ENCODE measurements around the gene KIAA0513. TPM values are rescaled to one million over a fixed set of nuclear protein-coding genes. Genes with fewer than 3 reads are reported as not detected.

The KIAA0513 gene
- total RNA-seq, 1 experiment from 2014 or later = 0.97 TPM

DNA sequence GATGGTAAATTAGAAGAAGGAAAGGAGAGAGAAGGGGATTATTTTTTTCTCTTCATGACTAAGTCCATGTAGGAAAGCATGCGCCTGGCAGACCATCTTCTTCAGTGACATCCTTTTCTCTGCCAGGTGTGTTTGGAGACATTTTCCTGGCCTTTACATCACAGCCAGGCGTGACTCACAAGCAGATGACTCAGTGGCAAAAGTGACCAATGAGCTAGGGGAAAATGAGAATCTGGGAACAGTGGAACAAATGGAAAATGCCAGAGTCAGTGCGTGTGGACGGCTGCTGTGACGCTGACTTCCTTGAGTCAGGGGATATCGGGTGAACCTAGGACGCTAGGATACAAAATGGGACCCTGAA lies 9.4 kb downstream of the KIAA0513 start:
- no peaks in the 10 kb centered on the region for H3K9me3 ChIP-seq (ENCODE audit: low read length)
- H2AFZ ChIP-seq (ENCODE audit: low read length) = no peak overlapping the region
- no peak overlapping the region for H3K4me2 ChIP-seq (ENCODE audit: low read depth, low read length, poor library complexity, severe bottlenecking)
- H3K27ac ChIP-seq (ENCODE audit: low read length) = no peak overlapping the region
- H3K36me3 ChIP-seq (ENCODE audit: insufficient read depth, low read length) = no peaks in the 10 kb centered on the region
- no peak overlapping the region for H3K4me3 ChIP-seq (ENCODE audit: low read length)
- no peaks in the 10 kb centered on the region for H3K27me3 ChIP-seq (ENCODE audit: low read length)
- H3K79me2 ChIP-seq (ENCODE audit: low read length) = no peaks in the 10 kb centered on the region
- H3K4me1 ChIP-seq (ENCODE audit: low read length) = no peaks in the 10 kb centered on the region
- H3K9me2 ChIP-seq (replicated peaks; ENCODE audit: insufficient read depth, low read length) = no peaks in the 10 kb centered on the region
- DNase-seq = no peak
- no peak overlapping the region for H3K9ac ChIP-seq (ENCODE audit: low read length)
- no peaks in the 10 kb centered on the region for H4K20me1 ChIP-seq (ENCODE audit: insufficient read depth, low read depth, low read length)

- Histone ChIP-seq H3K9me3 (ENCODE audit: low read length) (no peaks in the 10 kb centered on the region), H3K27ac (ENCODE audit: low read length) (no peak overlapping the region), H3K9me2 (replicated peaks; ENCODE audit: insufficient read depth, low read length) (no peaks in the 10 kb centered on the region), H4K20me1 (ENCODE audit: insufficient read depth, low read depth, low read length) (no peaks in the 10 kb centered on the region), H3K4me3 (ENCODE audit: low read length) (no peak overlapping the region), H3K27me3 (ENCODE audit: low read length) (no peaks in the 10 kb centered on the region), H2AFZ (ENCODE audit: low read length) (no peak overlapping the region), H3K4me2 (ENCODE audit: low read depth, low read length, poor library complexity, severe bottlenecking) (no peak overlapping the region), H3K9ac (ENCODE audit: low read length) (no peak overlapping the region), H3K36me3 (ENCODE audit: insufficient read depth, low read length) (no peaks in the 10 kb centered on the region), H3K79me2 (ENCODE audit: low read length) (no peaks in the 10 kb centered on the region), H3K4me1 (ENCODE audit: low read length) (no peaks in the 10 kb centered on the region)
- no peak for DNase-seq
Observed at GRCh38 chr16:85037721-85038120, 10.1 kb downstream of the KIAA0513 start.

GRCh38 chr16:85040685-85041084 lies 13.1 kb downstream of the KIAA0513 start:
- Histone ChIP-seq H2AFZ (ENCODE audit: low read length) (no peak overlapping the region), H3K27me3 (ENCODE audit: low read length) (no peaks in the 10 kb centered on the region), H3K27ac (ENCODE audit: low read length) (no peak overlapping the region), H3K4me2 (ENCODE audit: low read depth, low read length, poor library complexity, severe bottlenecking) (no peak overlapping the region), H3K4me3 (ENCODE audit: low read length) (no peak overlapping the region), H3K36me3 (ENCODE audit: insufficient read depth, low read length) (no peaks in the 10 kb centered on the region), H3K79me2 (ENCODE audit: low read length) (no peaks in the 10 kb centered on the region), H3K4me1 (ENCODE audit: low read length) (no peaks in the 10 kb centered on the region), H4K20me1 (ENCODE audit: insufficient read depth, low read depth, low read length) (no peaks in the 10 kb centered on the region), H3K9me2 (replicated peaks; ENCODE audit: insufficient read depth, low read length) (no peaks in the 10 kb centered on the region), H3K9me3 (ENCODE audit: low read length) (no peaks in the 10 kb centered on the region), H3K9ac (ENCODE audit: low read length) (no peak overlapping the region)
- no peak for DNase-seq

GRCh38 chr16:85041219-85042166 lies 13.9 kb downstream of the KIAA0513 start:
- DNase-seq = no peak
- no peak overlapping the region for H3K4me2 ChIP-seq (ENCODE audit: low read depth, low read length, poor library complexity, severe bottlenecking)
- H3K9me3 ChIP-seq (ENCODE audit: low read length) = no peaks in the 10 kb centered on the region
- no peaks in the 10 kb centered on the region for H3K4me1 ChIP-seq (ENCODE audit: low read length)
- H3K27me3 ChIP-seq (ENCODE audit: low read length) = no peaks in the 10 kb centered on the region
- H4K20me1 ChIP-seq (ENCODE audit: insufficient read depth, low read depth, low read length) = no peaks in the 10 kb centered on the region
- no peak overlapping the region for H2AFZ ChIP-seq (ENCODE audit: low read length)
- H3K9ac ChIP-seq (ENCODE audit: low read length) = no peak overlapping the region
- no peak overlapping the region for H3K4me3 ChIP-seq (ENCODE audit: low read length)
- no peaks in the 10 kb centered on the region for H3K36me3 ChIP-seq (ENCODE audit: insufficient read depth, low read length)
- H3K79me2 ChIP-seq (ENCODE audit: low read length) = no peaks in the 10 kb centered on the region
- no peak overlapping the region for H3K27ac ChIP-seq (ENCODE audit: low read length)
- H3K9me2 ChIP-seq (replicated peaks; ENCODE audit: insufficient read depth, low read length) = no peaks in the 10 kb centered on the region

DNA sequence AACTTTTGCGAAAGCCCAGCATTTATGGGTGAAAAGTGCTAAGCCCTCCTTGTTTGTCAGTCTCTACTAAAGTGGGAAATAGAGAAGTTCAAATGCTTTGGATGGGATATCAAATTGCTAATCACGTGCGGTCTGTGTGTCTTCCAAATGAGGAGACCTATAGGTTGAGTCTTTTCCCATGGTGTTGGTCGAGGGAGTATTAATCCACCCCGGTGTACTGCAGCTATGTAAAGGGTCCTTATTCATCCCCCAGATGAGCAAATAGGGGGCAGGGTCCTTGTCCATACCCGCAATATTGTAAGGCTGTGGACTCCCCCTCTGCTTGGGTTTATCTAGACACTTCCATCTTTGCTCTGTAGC lies 14.6 kb downstream of the KIAA0513 start:
- H3K9me3 ChIP-seq (ENCODE audit: low read length) = no peaks in the 10 kb centered on the region
- H3K27me3 ChIP-seq (ENCODE audit: low read length) = no peaks in the 10 kb centered on the region
- no peak overlapping the region for H3K4me3 ChIP-seq (ENCODE audit: low read length)
- H3K9ac ChIP-seq (ENCODE audit: low read length) = no peak overlapping the region
- H3K9me2 ChIP-seq (replicated peaks; ENCODE audit: insufficient read depth, low read length) = no peaks in the 10 kb centered on the region
- no peak overlapping the region for H2AFZ ChIP-seq (ENCODE audit: low read length)
- no peaks in the 10 kb centered on the region for H3K4me1 ChIP-seq (ENCODE audit: low read length)
- H3K36me3 ChIP-seq (ENCODE audit: insufficient read depth, low read length) = no peaks in the 10 kb centered on the region
- no peak overlapping the region for H3K27ac ChIP-seq (ENCODE audit: low read length)
- no peaks in the 10 kb centered on the region for H4K20me1 ChIP-seq (ENCODE audit: insufficient read depth, low read depth, low read length)
- H3K4me2 ChIP-seq (ENCODE audit: low read depth, low read length, poor library complexity, severe bottlenecking) = no peak overlapping the region
- no peak for DNase-seq
- no peaks in the 10 kb centered on the region for H3K79me2 ChIP-seq (ENCODE audit: low read length)

- no peak for DNase-seq
Observed at GRCh38 chr16:85042606-85043005, 15.0 kb downstream of the KIAA0513 start.

GRCh38 chr16:85045077-85045476 lies 17.5 kb downstream of the KIAA0513 start:
- Histone ChIP-seq H3K36me3 (ENCODE audit: insufficient read depth, low read length) (no peaks in the 10 kb centered on the region), H3K79me2 (ENCODE audit: low read length) (no peaks in the 10 kb centered on the region), H3K9ac (ENCODE audit: low read length) (no peak overlapping the region), H4K20me1 (ENCODE audit: insufficient read depth, low read depth, low read length) (no peaks in the 10 kb centered on the region), H3K9me3 (ENCODE audit: low read length) (no peaks in the 10 kb centered on the region), H3K4me3 (ENCODE audit: low read length) (no peak overlapping the region), H3K4me1 (ENCODE audit: low read length) (no peaks in the 10 kb centered on the region), H3K27ac (ENCODE audit: low read length) (no peak overlapping the region), H3K9me2 (replicated peaks; ENCODE audit: insufficient read depth, low read length) (no peaks in the 10 kb centered on the region), H3K27me3 (ENCODE audit: low read length) (no peaks in the 10 kb centered on the region), H2AFZ (ENCODE audit: low read length) (no peak overlapping the region), H3K4me2 (ENCODE audit: low read depth, low read length, poor library complexity, severe bottlenecking) (no peak overlapping the region)
- no peak for DNase-seq

More at GRCh38 chr16:85042606-85043005, 15.0 kb downstream of the KIAA0513 start:
- no peak overlapping the region for H3K4me3 ChIP-seq (ENCODE audit: low read length)
- no peaks in the 10 kb centered on the region for H3K4me1 ChIP-seq (ENCODE audit: low read length)
- H3K27ac ChIP-seq (ENCODE audit: low read length) = no peak overlapping the region
- H3K9me2 ChIP-seq (replicated peaks; ENCODE audit: insufficient read depth, low read length) = no peaks in the 10 kb centered on the region
- H3K9ac ChIP-seq (ENCODE audit: low read length) = no peak overlapping the region
- no peaks in the 10 kb centered on the region for H3K79me2 ChIP-seq (ENCODE audit: low read length)
- H3K36me3 ChIP-seq (ENCODE audit: insufficient read depth, low read length) = no peaks in the 10 kb centered on the region
- H2AFZ ChIP-seq (ENCODE audit: low read length) = no peak overlapping the region
- H3K27me3 ChIP-seq (ENCODE audit: low read length) = no peaks in the 10 kb centered on the region
- H3K4me2 ChIP-seq (ENCODE audit: low read depth, low read length, poor library complexity, severe bottlenecking) = no peak overlapping the region
- H3K9me3 ChIP-seq (ENCODE audit: low read length) = no peaks in the 10 kb centered on the region
- no peaks in the 10 kb centered on the region for H4K20me1 ChIP-seq (ENCODE audit: insufficient read depth, low read depth, low read length)

- Histone ChIP-seq H3K27ac (ENCODE audit: low read length) (no peak overlapping the region), H3K9me3 (ENCODE audit: low read length) (no peaks in the 10 kb centered on the region), H3K36me3 (ENCODE audit: insufficient read depth, low read length) (no peaks in the 10 kb centered on the region), H3K4me2 (ENCODE audit: low read depth, low read length, poor library complexity, severe bottlenecking) (no peak overlapping the region), H3K9me2 (replicated peaks; ENCODE audit: insufficient read depth, low read length) (no peaks in the 10 kb centered on the region), H3K79me2 (ENCODE audit: low read length) (no peaks in the 10 kb centered on the region), H4K20me1 (ENCODE audit: insufficient read depth, low read depth, low read length) (no peaks in the 10 kb centered on the region; the same call in 1 of the 2 replicates), H3K9ac (ENCODE audit: low read length) (no peak overlapping the region), H3K4me1 (ENCODE audit: low read length) (no peaks in the 10 kb centered on the region), H3K4me3 (ENCODE audit: low read length) (no peak overlapping the region), H3K27me3 (ENCODE audit: low read length) (no peaks in the 10 kb centered on the region), H2AFZ (ENCODE audit: low read length) (no peak overlapping the region)
- DNase-seq = no peak
Observed at GRCh38 chr16:85045641-85046471, 18.3 kb downstream of the KIAA0513 start.
